Liver (tissue), 9 donors: ENCODE results near the gene DYRK1B. TPM values are rescaled to one million over a fixed set of nuclear protein-coding genes. Genes with fewer than 3 reads are reported as not detected.
"Not testable (repeated sequence)": the region's sequence is repeated elsewhere in the genome, so short reads cannot be mapped to it uniquely, and the experiment has no call there.

Source experiments
- DNase-seq: peaks from one replicate; pipeline ENCODE4 v3.0.0-alpha.2; 2017; ENCODE audit warnings: low spot score
- H3K27ac ChIP-seq, 2 donors: one replicate each; pipeline ENCODE4 v1.7.0; 2013; ENCODE audit warnings: inconsistent platforms in 2 of 2, low read length in 2 of 2, control low read depth in 1 of 2, low read depth in 1 of 2, mild to moderate bottlenecking in 1 of 2
- H3K27me3 ChIP-seq, 4 donors: one replicate each; pipeline versions ENCODE4 v1.6.1 to v1.7.0; 2013; ENCODE audit warnings: low read length in 3 of 4, inconsistent platforms in 1 of 4, mild to moderate bottlenecking in 1 of 4, moderate library complexity in 1 of 4; ENCODE audit not compliant: control insufficient read depth in 4 of 4, insufficient read depth in 4 of 4
- H3K36me3 ChIP-seq, 4 donors: one replicate each; pipeline versions ENCODE4 v1.6.1 to v1.7.0; 2013; ENCODE audit warnings: low read length in 3 of 4, mild to moderate bottlenecking in 3 of 4, low read depth in 1 of 4, moderate library complexity in 1 of 4; ENCODE audit not compliant: control insufficient read depth in 4 of 4, insufficient read depth in 3 of 4
- H3K4me1 ChIP-seq, 4 donors: one replicate each; pipeline versions ENCODE4 v1.6.1 to v1.7.0; 2013; ENCODE audit warnings: low read length in 3 of 4, mild to moderate bottlenecking in 3 of 4, moderate library complexity in 1 of 4; ENCODE audit not compliant: control insufficient read depth in 4 of 4, insufficient read depth in 4 of 4
- H3K4me3 ChIP-seq, 3 donors: one replicate each; pipeline versions ENCODE4 v1.6.1 to v1.7.0; 2013; ENCODE audit warnings: low read length in 3 of 3, control low read depth in 1 of 3, low read depth in 1 of 3, mild to moderate bottlenecking in 1 of 3
- H3K9ac ChIP-seq, 2 donors: one replicate each; pipeline ENCODE4 v1.7.0; 2013; ENCODE audit warnings: low read length in 2 of 2, mild to moderate bottlenecking in 2 of 2, moderate library complexity in 2 of 2, control low read depth in 1 of 2, low read depth in 1 of 2
- H3K9me3 ChIP-seq, 4 donors: one replicate each; pipeline versions ENCODE4 v1.6.1 to v1.7.0; 2013; ENCODE audit warnings: low read length in 3 of 4; ENCODE audit not compliant: control insufficient read depth in 4 of 4
- EGR1 ChIP-seq, 2 donors: IDR thresholded peaks; 2 replicates each; pipeline ENCODE4 v1.6.1; 2016 to 2018; ENCODE audit warnings: antibody characterized with exemption in 2 of 2, low read depth in 2 of 2
- FOXA1 ChIP-seq: IDR thresholded peaks from 2 replicates; pipeline ENCODE4 v1.6.1; 2016; ENCODE audit warnings: antibody characterized with exemption
- FOXA2 ChIP-seq: IDR thresholded peaks from 2 replicates; pipeline ENCODE4 v1.6.1; 2016; ENCODE audit warnings: antibody characterized with exemption
- GABPA ChIP-seq, 2 donors: IDR thresholded peaks in 1 of 2; conservative IDR thresholded peaks in 1 of 2; 2 replicates each; pipeline ENCODE4 v1.6.1; 2016; ENCODE audit warnings: antibody characterized with exemption in 2 of 2, mild to moderate bottlenecking in 1 of 2, moderate library complexity in 1 of 2
- HNF4A ChIP-seq, 2 donors: conservative IDR thresholded peaks; 2 replicates each; pipeline ENCODE4 v1.6.1; 2016; ENCODE audit warnings: antibody characterized with exemption in 2 of 2, mild to moderate bottlenecking in 2 of 2
- HNF4G ChIP-seq: IDR thresholded peaks from 2 replicates; pipeline ENCODE4 v1.6.1; 2016; ENCODE audit warnings: antibody characterized with exemption
- JUND ChIP-seq, 2 donors: IDR thresholded peaks; 2 replicates each; pipeline ENCODE4 v1.6.1; 2016; ENCODE audit warnings: antibody characterized with exemption in 2 of 2
- NR2F2 ChIP-seq: IDR thresholded peaks from 2 replicates; pipeline ENCODE4 v1.6.1; 2016; ENCODE audit warnings: antibody characterized with exemption
- RAD21 ChIP-seq, 2 donors: IDR thresholded peaks; 2 replicates each; pipeline ENCODE4 v1.6.1; 2016; ENCODE audit warnings: antibody characterized with exemption in 2 of 2, mild to moderate bottlenecking in 2 of 2
- REST ChIP-seq: IDR thresholded peaks from 2 replicates; pipeline ENCODE4 v1.6.1; 2016; ENCODE audit warnings: antibody characterized with exemption, mild to moderate bottlenecking
- RXRA ChIP-seq, 2 donors: IDR thresholded peaks; 2 replicates each; pipeline ENCODE4 v1.6.1; 2017 to 2018; ENCODE audit warnings: antibody characterized with exemption in 2 of 2, mild to moderate bottlenecking in 1 of 2
- SP1 ChIP-seq: IDR thresholded peaks from 2 replicates; pipeline ENCODE4 v1.6.1; 2018; ENCODE audit warnings: antibody characterized with exemption, mild to moderate bottlenecking
- TAF1 ChIP-seq: conservative IDR thresholded peaks from 2 replicates; pipeline ENCODE4 v1.6.1; 2016; ENCODE audit warnings: antibody characterized with exemption, mild to moderate bottlenecking
- YY1 ChIP-seq: IDR thresholded peaks from 2 replicates; pipeline ENCODE4 v1.6.1; 2016; ENCODE audit warnings: antibody characterized with exemption, mild to moderate bottlenecking
- WGBS: extraction: QIAGEN DNeasy Blood & Tissue Kit; methylation state at CpG from one replicate; pipeline ENCODE4 v1.1.7; 2013; 5-methylcytosine and 5-hydroxymethylcytosine counted together
- polyA plus RNA-seq, 2 donors: library from polyadenylated mRNA; stranded (reverse) in 1 of 2; unstranded in 1 of 2; fragments of 200-250 nt in 1 of 2; fragments of >200 nt in 1 of 2; fragmentation: Nextera tagmentation in 1 of 2; extraction: Ambion mirVana in 1 of 2; gene quantifications; one replicate each; pipeline versions ENCODE4 v1.2.1 to v1.2.3, GENCODE V29; 2013 to 2015
- total RNA-seq, 2 donors: library from RNA; depleted of rRNA; stranded (reverse); fragments of >200 nt; gene quantifications; one replicate each; pipeline ENCODE4 v1.2.3, GENCODE V29; 2014
- TF ChIP-seq, protein P1 (sequence below): fragments of 150-350 bp; IDR thresholded peaks from 2 replicates; pipeline ENCODE4 v1.5.1; 2017; ENCODE audit warnings: improper control_type of control experiment, low read depth, low read length; ENCODE audit not compliant: missing input control
- TF ChIP-seq, protein P2 (sequence below): IDR thresholded peaks from 2 replicates; pipeline ENCODE4 v1.6.1; 2016; ENCODE audit warnings: antibody characterized with exemption
- TF ChIP-seq, protein P3 (sequence below): IDR thresholded peaks from 2 replicates; pipeline ENCODE4 v1.6.1; 2016; ENCODE audit warnings: antibody characterized with exemption
- TF ChIP-seq, protein P4 (sequence below): IDR thresholded peaks from 2 replicates; pipeline ENCODE4 v1.6.1; 2016; ENCODE audit warnings: antibody characterized with exemption
- donor health status: healthy.
- donor health status: healthy.
- donor health status: healthy.
- donor health status: healthy.
- donor health status: healthy.

DYRK1B gene
- total and polyA plus RNA-seq, 4 donors = 2.8 to 7.6 (median 3.2) TPM

DNA sequence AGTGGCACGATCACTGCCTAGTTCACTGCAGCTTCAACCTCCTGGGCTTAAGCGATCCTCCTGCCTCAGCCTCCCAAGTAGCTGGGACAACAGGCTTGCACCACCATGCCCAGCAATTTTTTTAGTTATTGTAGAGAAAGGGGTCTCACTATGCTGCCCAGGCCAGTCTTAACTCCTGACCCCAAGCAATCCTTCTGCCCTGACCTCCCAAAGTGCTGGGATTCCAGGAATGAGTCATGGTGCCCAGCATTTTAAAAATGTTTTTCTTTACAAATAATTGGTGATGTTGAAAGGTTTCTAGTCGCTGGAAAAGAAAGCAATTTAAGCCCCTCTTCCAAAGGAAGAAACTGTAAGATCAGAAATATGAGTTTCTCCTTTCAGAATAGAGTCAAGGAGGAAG, 19.4 kb downstream of the DYRK1B start (continued):
- TF ChIP-seq, protein P1, sequence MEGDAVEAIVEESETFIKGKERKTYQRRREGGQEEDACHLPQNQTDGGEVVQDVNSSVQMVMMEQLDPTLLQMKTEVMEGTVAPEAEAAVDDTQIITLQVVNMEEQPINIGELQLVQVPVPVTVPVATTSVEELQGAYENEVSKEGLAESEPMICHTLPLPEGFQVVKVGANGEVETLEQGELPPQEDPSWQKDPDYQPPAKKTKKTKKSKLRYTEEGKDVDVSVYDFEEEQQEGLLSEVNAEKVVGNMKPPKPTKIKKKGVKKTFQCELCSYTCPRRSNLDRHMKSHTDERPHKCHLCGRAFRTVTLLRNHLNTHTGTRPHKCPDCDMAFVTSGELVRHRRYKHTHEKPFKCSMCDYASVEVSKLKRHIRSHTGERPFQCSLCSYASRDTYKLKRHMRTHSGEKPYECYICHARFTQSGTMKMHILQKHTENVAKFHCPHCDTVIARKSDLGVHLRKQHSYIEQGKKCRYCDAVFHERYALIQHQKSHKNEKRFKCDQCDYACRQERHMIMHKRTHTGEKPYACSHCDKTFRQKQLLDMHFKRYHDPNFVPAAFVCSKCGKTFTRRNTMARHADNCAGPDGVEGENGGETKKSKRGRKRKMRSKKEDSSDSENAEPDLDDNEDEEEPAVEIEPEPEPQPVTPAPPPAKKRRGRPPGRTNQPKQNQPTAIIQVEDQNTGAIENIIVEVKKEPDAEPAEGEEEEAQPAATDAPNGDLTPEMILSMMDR = no peak
- TF ChIP-seq FOXA2 (no peak), HNF4G (no peak), FOXA1 (no peak)
- TF ChIP-seq, protein P2, sequence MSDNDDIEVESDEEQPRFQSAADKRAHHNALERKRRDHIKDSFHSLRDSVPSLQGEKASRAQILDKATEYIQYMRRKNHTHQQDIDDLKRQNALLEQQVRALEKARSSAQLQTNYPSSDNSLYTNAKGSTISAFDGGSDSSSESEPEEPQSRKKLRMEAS = no peak

DNA sequence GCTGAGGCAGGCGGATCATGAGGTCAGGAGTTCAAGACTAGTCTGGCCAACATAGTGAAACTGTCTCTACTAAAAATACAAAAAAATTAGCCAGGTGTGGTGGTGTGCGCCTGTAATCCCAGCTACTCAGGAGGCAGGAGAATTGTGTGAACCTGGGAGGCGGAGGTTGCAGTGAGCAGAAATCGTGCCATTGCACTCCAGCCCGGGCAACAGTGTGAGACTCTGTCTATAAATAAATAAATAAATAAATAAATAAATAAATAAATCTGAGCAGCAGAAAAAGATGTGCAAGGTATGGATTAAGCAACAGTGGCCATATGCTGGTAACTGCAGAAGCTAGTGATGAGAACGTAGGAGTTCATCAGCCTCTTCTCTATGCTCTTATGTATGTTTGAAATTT, 19.9 kb downstream of the DYRK1B start:
- not testable (repeated sequence) for H3K4me3 ChIP-seq, H3K4me1 ChIP-seq
- 97% methylated on average over 6 of the region's 6 CpGs for WGBS

DNA sequence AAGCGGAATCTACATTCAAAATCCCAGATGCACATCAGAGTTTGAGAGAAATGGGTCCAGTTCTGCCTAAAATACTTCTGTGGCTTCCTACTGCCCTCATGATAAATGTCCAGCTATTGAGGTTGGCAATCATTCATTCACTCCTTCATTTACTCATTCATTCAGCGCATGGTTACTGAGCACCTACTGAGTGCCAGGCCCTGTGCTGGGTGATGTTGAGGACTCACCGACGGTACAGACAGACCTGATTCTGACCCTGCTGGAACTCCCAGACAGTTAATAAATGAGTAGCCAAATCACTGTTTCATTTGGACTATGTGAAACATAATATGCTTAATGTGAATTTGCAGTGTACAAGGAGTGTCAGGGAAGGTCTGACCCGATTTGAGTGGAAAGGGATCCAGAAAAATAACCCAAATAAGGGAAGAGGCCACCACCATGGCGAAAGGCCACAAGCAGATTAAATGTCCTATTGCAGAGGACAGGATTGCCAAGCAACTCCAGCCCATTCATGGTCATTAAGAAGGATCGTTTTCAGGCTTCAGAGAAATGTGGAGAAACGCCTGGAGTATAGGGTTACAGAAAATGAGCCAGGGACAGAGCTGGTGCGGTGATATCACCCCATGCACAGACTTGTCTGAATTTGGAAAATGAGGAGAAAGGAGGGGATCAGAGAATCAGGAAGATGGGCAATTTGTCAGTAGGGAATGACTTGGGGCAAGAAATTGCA, 20.5 kb downstream of the DYRK1B start:
- 88% methylated on average over 9 of the region's 9 CpGs for WGBS
- no peak overlapping the region for H3K9ac ChIP-seq

More for the DNA sequence above, 19.9 kb downstream of the DYRK1B start:
- not testable (repeated sequence) for H3K27me3 ChIP-seq, H3K9me3 ChIP-seq, H3K27ac ChIP-seq, H3K9ac ChIP-seq, DNase-seq, H3K36me3 ChIP-seq

More for the DNA sequence above, 20.5 kb downstream of the DYRK1B start:
- Histone ChIP-seq H3K4me3 (no peak overlapping the region), H3K4me1 (no peaks in the 10 kb centered on the region), H3K27ac (no peak overlapping the region), H3K27me3 (no peaks in the 10 kb centered on the region), H3K36me3 (peaks cover 0 to 3% (median 0%) of the 10 kb centered on the region in 4 donors), H3K9me3 (no peaks in the 10 kb centered on the region)
- TF ChIP-seq HNF4A (conservative IDR thresholded peaks at IDR 0.05) (no peak), JUND (IDR thresholded peaks at IDR 0.05) (no peak), RAD21 (IDR thresholded peaks at IDR 0.05) (no peak), YY1 (no peak), NR2F2 (no peak), HNF4G (no peak), EGR1 (IDR thresholded peaks at IDR 0.05; ENCODE audit: low read depth in 2 of 2) (no peak), RXRA (IDR thresholded peaks at IDR 0.05) (no peak), REST (no peak), FOXA1 (no peak), GABPA (IDR thresholded peaks at IDR 0.05 in 1 of 2, conservative IDR thresholded peaks at IDR 0.05 in 1 of 2) (no peak), FOXA2 (no peak), TAF1 (no peak), SP1 (no peak)
- TF ChIP-seq, protein P3, sequence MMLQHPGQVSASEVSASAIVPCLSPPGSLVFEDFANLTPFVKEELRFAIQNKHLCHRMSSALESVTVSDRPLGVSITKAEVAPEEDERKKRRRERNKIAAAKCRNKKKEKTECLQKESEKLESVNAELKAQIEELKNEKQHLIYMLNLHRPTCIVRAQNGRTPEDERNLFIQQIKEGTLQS = no peak
- TF ChIP-seq, protein P2 = no peak
- TF ChIP-seq, protein P1 = no peak
- TF ChIP-seq, protein P4, sequence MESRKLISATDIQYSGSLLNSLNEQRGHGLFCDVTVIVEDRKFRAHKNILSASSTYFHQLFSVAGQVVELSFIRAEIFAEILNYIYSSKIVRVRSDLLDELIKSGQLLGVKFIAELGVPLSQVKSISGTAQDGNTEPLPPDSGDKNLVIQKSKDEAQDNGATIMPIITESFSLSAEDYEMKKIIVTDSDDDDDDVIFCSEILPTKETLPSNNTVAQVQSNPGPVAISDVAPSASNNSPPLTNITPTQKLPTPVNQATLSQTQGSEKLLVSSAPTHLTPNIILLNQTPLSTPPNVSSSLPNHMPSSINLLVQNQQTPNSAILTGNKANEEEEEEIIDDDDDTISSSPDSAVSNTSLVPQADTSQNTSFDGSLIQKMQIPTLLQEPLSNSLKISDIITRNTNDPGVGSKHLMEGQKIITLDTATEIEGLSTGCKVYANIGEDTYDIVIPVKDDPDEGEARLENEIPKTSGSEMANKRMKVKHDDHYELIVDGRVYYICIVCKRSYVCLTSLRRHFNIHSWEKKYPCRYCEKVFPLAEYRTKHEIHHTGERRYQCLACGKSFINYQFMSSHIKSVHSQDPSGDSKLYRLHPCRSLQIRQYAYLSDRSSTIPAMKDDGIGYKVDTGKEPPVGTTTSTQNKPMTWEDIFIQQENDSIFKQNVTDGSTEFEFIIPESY = no peak
- DNase-seq = no peak
